ENCODE results near the gene NFKBIZ.
"Not testable (repeated sequence)": the region's sequence is repeated elsewhere in the genome, so short reads cannot be mapped to it uniquely, and the experiment has no call there.

DNA sequence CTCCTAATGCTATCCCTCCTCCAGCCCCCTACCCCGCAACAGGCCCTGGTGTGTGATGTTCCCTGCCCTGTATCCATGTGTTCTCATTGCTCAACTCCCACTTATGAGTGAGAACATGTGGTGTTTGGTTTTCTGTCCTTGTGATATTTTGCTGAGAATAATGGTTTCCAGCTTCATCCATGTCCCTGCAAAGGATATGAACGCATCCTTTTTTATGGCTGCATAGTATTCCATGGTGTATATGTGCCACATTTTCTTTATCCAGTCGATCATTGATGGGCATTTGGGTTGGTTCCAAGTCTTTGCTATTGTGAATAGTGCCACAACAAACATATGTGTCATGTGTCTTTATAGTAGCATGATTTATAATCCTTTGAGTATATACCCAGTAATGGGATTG is 36.3 kb downstream of the NFKBIZ start:
- not testable (repeated sequence) for TF ChIP-seq POLR2A (IDR thresholded peaks at IDR 0.05; ENCODE audit: low read length); GATA1 (IDR thresholded peaks at IDR 0.05; ENCODE audit: low read depth, low read length)

Data from erythroblast (primary cell).